ENCODE results near the gene ZNF524.

The ZNF524 gene

GRCh38 chr19:55618426-55618825 lies 18.3 kb downstream of the ZNF524 start:
- no peak for DNase-seq (ENCODE audit: low read depth in 4 of 4, low spot score in 1 of 4)

GRCh38 chr19:55619286-55619685 lies 19.2 kb downstream of the ZNF524 start:
- no peak for DNase-seq (ENCODE audit: low read depth in 4 of 4, low spot score in 1 of 4)

GRCh38 chr19:55620410-55621204 lies 20.5 kb downstream of the ZNF524 start:
- no peak for DNase-seq (ENCODE audit: low read depth in 4 of 4, low spot score in 1 of 4)

GRCh38 chr19:55621205-55621672 lies 21.2 kb downstream of the ZNF524 start:
- no peak for DNase-seq (ENCODE audit: low read depth in 4 of 4, low spot score in 1 of 4)

- DNase-seq (ENCODE audit: low read depth in 4 of 4, low spot score in 1 of 4) = no peak
Observed at GRCh38 chr19:55621673-55622231, 21.7 kb downstream of the ZNF524 start.

- no peak for DNase-seq (ENCODE audit: low read depth in 4 of 4, low spot score in 1 of 4)
Observed at GRCh38 chr19:55622242-55622969, 22.3 kb downstream of the ZNF524 start.

GRCh38 chr19:55623130-55623529 lies 23.0 kb downstream of the ZNF524 start:
- DNase-seq (ENCODE audit: low read depth in 4 of 4, low spot score in 1 of 4) = no peak

GRCh38 chr19:55623561-55623960 lies 23.5 kb downstream of the ZNF524 start:
- no peak for DNase-seq (ENCODE audit: low read depth in 4 of 4, low spot score in 1 of 4)

GRCh38 chr19:55624109-55625003 lies 24.3 kb downstream of the ZNF524 start, which contains the start of gene ZNF784:
ZNF784 (minus strand) TSS chr19:55624566; CDS start chr19:55624561, 5 bp downstream.
- peak; percentile 89 to 96 (median 90) for DNase-seq (ENCODE audit: low read depth in 4 of 4, low spot score in 1 of 4)

- no peak for DNase-seq (ENCODE audit: low read depth in 4 of 4, low spot score in 1 of 4)
Observed at GRCh38 chr19:55625004-55625326, 24.9 kb downstream of the ZNF524 start.

- no peak for DNase-seq (ENCODE audit: low read depth in 4 of 4, low spot score in 1 of 4)
Observed at GRCh38 chr19:55626350-55626749, 26.3 kb downstream of the ZNF524 start.

- DNase-seq (ENCODE audit: low read depth in 4 of 4, low spot score in 1 of 4) = peak; percentile 82 to 91 (median 86)
Observed at GRCh38 chr19:55632463-55632834, 32.4 kb downstream of the ZNF524 start.

- DNase-seq (ENCODE audit: low read depth in 4 of 4, low spot score in 1 of 4) = no peak
Observed at GRCh38 chr19:55633861-55634260, 33.8 kb downstream of the ZNF524 start.

GRCh38 chr19:55635334-55635717 lies 35.2 kb downstream of the ZNF524 start:
- DNase-seq (ENCODE audit: low read depth in 4 of 4, low spot score in 1 of 4) = no peak

GRCh38 chr19:55635856-55636440 lies 35.9 kb downstream of the ZNF524 start:
- DNase-seq (ENCODE audit: low read depth in 4 of 4, low spot score in 1 of 4) = no peak

GRCh38 chr19:55636723-55637122 lies 36.6 kb downstream of the ZNF524 start:
- no peak for DNase-seq (ENCODE audit: low read depth in 4 of 4, low spot score in 1 of 4)

GRCh38 chr19:55637534-55637933 lies 37.4 kb downstream of the ZNF524 start:
- DNase-seq (ENCODE audit: low read depth in 4 of 4, low spot score in 1 of 4) = no peak

- DNase-seq (ENCODE audit: low read depth in 4 of 4, low spot score in 1 of 4) = peak in 1 of 4 experiments; percentile 37
Observed at GRCh38 chr19:55638864-55639359, 38.8 kb downstream of the ZNF524 start.

- peak in 1 of 4 experiments; percentile 57 for DNase-seq (ENCODE audit: low read depth in 4 of 4, low spot score in 1 of 4)
Observed at GRCh38 chr19:55640043-55640576, 40.0 kb downstream of the ZNF524 start.
